AG09309 (cell line): ENCODE data around the gene HS2ST1.
"Not testable (repeated sequence)": the region's sequence is repeated elsewhere in the genome, so short reads cannot be mapped to it uniquely, and the experiment has no call there.

Experiments used
- DNase-seq: peaks from one replicate; pipeline ENCODE4 v3.0.0-alpha.2; 2010; ENCODE audit warnings: low read depth
- H3K4me3 ChIP-seq: 2 replicates; pipeline ENCODE4 v1.5.1; 2011; ENCODE audit warnings: mild to moderate bottlenecking, low read depth, low read length, moderate library complexity; ENCODE audit not compliant: control insufficient read depth
- CTCF ChIP-seq: IDR thresholded peaks from 2 replicates; pipeline ENCODE4 v1.5.1; 2011; ENCODE audit warnings: mild to moderate bottlenecking, low read depth, low read length, inconsistent platforms; ENCODE audit not compliant: insufficient read depth, control insufficient read depth; ENCODE audit errors: missing control alignments

The HS2ST1 gene

GRCh38 chr1:87062687-87063086 is 148.3 kb downstream of the HS2ST1 start:
- no peak overlapping the region for H3K4me3 ChIP-seq
- no peak for DNase-seq
- no peak for TF ChIP-seq CTCF

- TF ChIP-seq CTCF: no peak
- no peak overlapping the region for H3K4me3 ChIP-seq
- no peak for DNase-seq
These were observed 149.9 kb downstream of the HS2ST1 start for GRCh38 chr1:87064309-87064708.

GRCh38 chr1:87064986-87065385 is 150.6 kb downstream of the HS2ST1 start:
- no peak for TF ChIP-seq CTCF
- H3K4me3 ChIP-seq: no peak overlapping the region
- DNase-seq: peak; percentile 45

- not testable (repeated sequence) for DNase-seq, H3K4me3 ChIP-seq
These were observed 152.3 kb downstream of the HS2ST1 start for GRCh38 chr1:87066708-87067107.

GRCh38 chr1:87072411-87072810 is 158.0 kb downstream of the HS2ST1 start:
- no peak overlapping the region for H3K4me3 ChIP-seq
- DNase-seq: no peak
- no peak for TF ChIP-seq CTCF

GRCh38 chr1:87072904-87073303 is 158.5 kb downstream of the HS2ST1 start:
- TF ChIP-seq CTCF: no peak
- DNase-seq: no peak
- no peak overlapping the region for H3K4me3 ChIP-seq

GRCh38 chr1:87074001-87074795 is 159.8 kb downstream of the HS2ST1 start:
- DNase-seq: no peak
- no peak for TF ChIP-seq CTCF

More at GRCh38 chr1:87074001-87074795, 159.8 kb downstream of the HS2ST1 start:
- H3K4me3 ChIP-seq: no peak overlapping the region
